ENCODE data around the gene TEX47. TPM values are rescaled to one million over a fixed set of nuclear protein-coding genes. Genes with fewer than 3 reads are reported as not detected.

The TEX47 gene
- total RNA-seq (2014; rRNA removed) = not detected in 2 replicates
- Bru-seq, nascent RNA = not detected
- BruChase-seq, experiment 1, labeled RNA remaining after a 6-hour chase = not detected
- not detected for BruChase-seq, experiment 2, labeled RNA remaining after a 2-hour chase
- long read RNA-seq = 0 reads

DNA sequence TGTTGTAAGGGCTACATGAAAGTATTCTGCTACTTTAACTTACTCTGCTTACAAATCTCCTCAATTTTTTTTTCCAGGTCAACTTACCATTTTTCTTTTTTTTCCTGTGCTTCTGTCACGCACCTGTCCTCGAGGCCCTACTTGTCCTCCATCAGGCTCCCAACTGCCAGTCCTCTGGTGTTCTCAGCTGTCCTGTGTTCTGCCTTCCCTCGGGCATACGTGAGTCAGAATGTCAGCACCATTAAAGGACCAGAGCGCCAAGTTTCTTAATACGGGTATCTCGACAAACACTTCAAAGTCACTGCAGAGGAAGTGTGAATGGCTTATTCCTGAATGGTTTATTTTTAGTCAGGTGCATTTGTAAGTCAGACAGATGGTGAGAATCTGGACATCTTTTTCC lies at the start of gene TEX47:
Gene TEX47 (minus strand): TSS at position 185 of the 400 bp plus-strand sequence. CDS start 795 bp downstream, outside the sequence.
- CTCF ChIA-PET = no interaction called here
- Histone ChIP-seq H3K9ac (ENCODE audit: low read length) (no peak within 1 kb of the TSS), H3K4me2 (ENCODE audit: low read length) (no peak within 1 kb of the TSS), H3K36me3 (ENCODE audit: low read depth, low read length) (no peaks in the 10 kb centered on the region), H3K4me3 (ENCODE audit: low read length) (no peak within 1 kb of the TSS), H3K9me3 (ENCODE audit: low read length) (no peaks in the 10 kb centered on the region), H3K9me2 (replicated peaks; ENCODE audit: low read length) (no peaks in the 10 kb centered on the region), H3K27ac (ENCODE audit: low read length) (no peak within 1 kb of the TSS), H3F3A (ENCODE audit: low read length, unreplicated experiment) (no peaks in the 10 kb centered on the region), H3K4me1 (ENCODE audit: insufficient read depth, low read length) (no peaks in the 10 kb centered on the region), H3K27me3 (ENCODE audit: low read length) (no peaks in the 10 kb centered on the region), H2AFZ (ENCODE audit: low read length) (no peak within 1 kb of the TSS), H4K20me1 (ENCODE audit: low read length) (no peaks in the 10 kb centered on the region), H3K79me2 (ENCODE audit: low read length) (no peaks in the 10 kb centered on the region)
- POLR2A ChIA-PET (ENCODE audit: unreplicated experiment) = interaction anchor here (0.6 kb wide), 1 partner anchor 248 kb away, joined by 3 read pairs; no protein-coding TSS in a partner anchor
- DNase-seq (no peak), ATAC-seq (no peak; the same call in 1 of the 2 replicates)
- TF ChIP-seq, protein P1, sequence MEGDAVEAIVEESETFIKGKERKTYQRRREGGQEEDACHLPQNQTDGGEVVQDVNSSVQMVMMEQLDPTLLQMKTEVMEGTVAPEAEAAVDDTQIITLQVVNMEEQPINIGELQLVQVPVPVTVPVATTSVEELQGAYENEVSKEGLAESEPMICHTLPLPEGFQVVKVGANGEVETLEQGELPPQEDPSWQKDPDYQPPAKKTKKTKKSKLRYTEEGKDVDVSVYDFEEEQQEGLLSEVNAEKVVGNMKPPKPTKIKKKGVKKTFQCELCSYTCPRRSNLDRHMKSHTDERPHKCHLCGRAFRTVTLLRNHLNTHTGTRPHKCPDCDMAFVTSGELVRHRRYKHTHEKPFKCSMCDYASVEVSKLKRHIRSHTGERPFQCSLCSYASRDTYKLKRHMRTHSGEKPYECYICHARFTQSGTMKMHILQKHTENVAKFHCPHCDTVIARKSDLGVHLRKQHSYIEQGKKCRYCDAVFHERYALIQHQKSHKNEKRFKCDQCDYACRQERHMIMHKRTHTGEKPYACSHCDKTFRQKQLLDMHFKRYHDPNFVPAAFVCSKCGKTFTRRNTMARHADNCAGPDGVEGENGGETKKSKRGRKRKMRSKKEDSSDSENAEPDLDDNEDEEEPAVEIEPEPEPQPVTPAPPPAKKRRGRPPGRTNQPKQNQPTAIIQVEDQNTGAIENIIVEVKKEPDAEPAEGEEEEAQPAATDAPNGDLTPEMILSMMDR (conservative IDR thresholded peaks at IDR 0.05; ENCODE audit: low read depth, low read length) = no peak
- TF ChIP-seq EZH2 (IDR thresholded peaks at IDR 0.05; ENCODE audit: low read length, unreplicated experiment) (no peak), EZH2phosphoT487 (IDR thresholded peaks at IDR 0.05; ENCODE audit: borderline replicate concordance, low read length) (no peak)
- intact Hi-C loops (cut with micrococcal nuclease) = no loop called here
- BruUV-seq (replicated peaks) = no TSS peak

- H4K20me1 ChIP-seq (ENCODE audit: low read length) = no peaks in the 10 kb centered on the region
- H3K9me3 ChIP-seq (ENCODE audit: low read length) = no peaks in the 10 kb centered on the region
- BruUV-seq (replicated peaks) = no TSS peak
- H3K9me2 ChIP-seq (replicated peaks; ENCODE audit: low read length) = no peaks in the 10 kb centered on the region
- no peak for ATAC-seq
- no peak overlapping the region for H3K4me2 ChIP-seq (ENCODE audit: low read length)
- no peak for DNase-seq
- H3K4me3 ChIP-seq (ENCODE audit: low read length) = no peak overlapping the region
- ChIA-PET POLR2A (ENCODE audit: unreplicated experiment) (no interaction called here), CTCF (no interaction called here)
- intact Hi-C loops (cut with micrococcal nuclease) = no loop called here
- no peaks in the 10 kb centered on the region for H3K27me3 ChIP-seq (ENCODE audit: low read length)
- no peak overlapping the region for H3K27ac ChIP-seq (ENCODE audit: low read length)
- no peaks in the 10 kb centered on the region for H3F3A ChIP-seq (ENCODE audit: low read length, unreplicated experiment)
- no peaks in the 10 kb centered on the region for H3K36me3 ChIP-seq (ENCODE audit: low read depth, low read length)
- no peak overlapping the region for H3K9ac ChIP-seq (ENCODE audit: low read length)
- no peaks in the 10 kb centered on the region for H3K79me2 ChIP-seq (ENCODE audit: low read length)
- no peaks in the 10 kb centered on the region for H3K4me1 ChIP-seq (ENCODE audit: insufficient read depth, low read length)
- TF ChIP-seq, protein P1 (conservative IDR thresholded peaks at IDR 0.05; ENCODE audit: low read depth, low read length) = no peak
- TF ChIP-seq EZH2 (IDR thresholded peaks at IDR 0.05; ENCODE audit: low read length, unreplicated experiment) (no peak), EZH2phosphoT487 (IDR thresholded peaks at IDR 0.05; ENCODE audit: borderline replicate concordance, low read length) (no peak)
- H2AFZ ChIP-seq (ENCODE audit: low read length) = no peak overlapping the region
These were observed 49.6 kb upstream of the TEX47 start for GRCh38 chr7:88845091-88845490.

GRCh38 chr7:88842201-88842600 lies 46.7 kb upstream of the TEX47 start:
- Histone ChIP-seq H3K36me3 (ENCODE audit: low read depth, low read length) (no peaks in the 10 kb centered on the region), H3K27ac (ENCODE audit: low read length) (no peak overlapping the region), H3K79me2 (ENCODE audit: low read length) (no peaks in the 10 kb centered on the region), H3K4me2 (ENCODE audit: low read length) (no peak overlapping the region), H3K4me1 (ENCODE audit: insufficient read depth, low read length) (no peaks in the 10 kb centered on the region), H2AFZ (ENCODE audit: low read length) (no peak overlapping the region), H3K4me3 (ENCODE audit: low read length) (no peak overlapping the region), H3K9ac (ENCODE audit: low read length) (no peak overlapping the region), H3K9me3 (ENCODE audit: low read length) (no peaks in the 10 kb centered on the region), H3F3A (ENCODE audit: low read length, unreplicated experiment) (no peaks in the 10 kb centered on the region), H3K9me2 (replicated peaks; ENCODE audit: low read length) (no peaks in the 10 kb centered on the region), H3K27me3 (ENCODE audit: low read length) (no peaks in the 10 kb centered on the region), H4K20me1 (ENCODE audit: low read length) (no peaks in the 10 kb centered on the region)
- CTCF ChIA-PET = interaction anchor here (0.6 kb wide), 1 partner anchor 296 kb away, joined by 20 read pairs; no protein-coding TSS in a partner anchor
- TF ChIP-seq EZH2 (IDR thresholded peaks at IDR 0.05; ENCODE audit: low read length, unreplicated experiment) = no peak
- TF ChIP-seq, protein P1 (conservative IDR thresholded peaks at IDR 0.05; ENCODE audit: low read depth, low read length) = no peak
- no peak for TF ChIP-seq EZH2phosphoT487 (IDR thresholded peaks at IDR 0.05; ENCODE audit: borderline replicate concordance, low read length)
- ATAC-seq = no peak
- DNase-seq = no peak
- no TSS peak for BruUV-seq (replicated peaks)
- POLR2A ChIA-PET (ENCODE audit: unreplicated experiment) = no interaction called here
- intact Hi-C loops (cut with micrococcal nuclease) = no loop called here
